ENCODE data around the gene RANBP9. TPM values are rescaled to one million over a fixed set of nuclear protein-coding genes. Genes with fewer than 3 reads are reported as not detected.

RANBP9 gene
- polyA plus RNA-seq, 1 experiment: 14.4 TPM

DNA sequence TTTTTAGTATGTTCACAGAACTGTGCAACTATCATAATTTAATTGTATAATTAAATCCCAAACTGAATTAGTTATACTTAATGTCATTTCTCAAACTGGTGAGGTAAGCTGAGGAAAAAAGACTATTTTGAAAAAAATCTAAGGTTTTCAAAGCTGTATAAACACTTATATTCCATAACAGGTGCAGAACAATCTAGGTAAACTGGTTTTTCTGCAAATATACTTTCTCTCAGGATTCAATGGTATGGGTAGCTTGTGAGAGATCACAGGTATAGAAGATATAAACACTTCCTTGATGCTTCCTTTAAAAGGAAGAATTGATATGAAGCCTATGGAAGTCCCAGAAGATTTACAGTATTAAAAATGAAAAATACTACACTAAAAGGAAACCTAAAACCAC, 62.8 kb downstream of the RANBP9 start:
- no peaks in the 10 kb centered on the region for H3K27me3 ChIP-seq (ENCODE audit: control insufficient read depth, insufficient read depth, low read length)
- no peak for DNase-seq (ENCODE audit: low read depth)
- H3K4me3 ChIP-seq (ENCODE audit: low read depth, low read length): no peak overlapping the region
- TF ChIP-seq, protein P1, sequence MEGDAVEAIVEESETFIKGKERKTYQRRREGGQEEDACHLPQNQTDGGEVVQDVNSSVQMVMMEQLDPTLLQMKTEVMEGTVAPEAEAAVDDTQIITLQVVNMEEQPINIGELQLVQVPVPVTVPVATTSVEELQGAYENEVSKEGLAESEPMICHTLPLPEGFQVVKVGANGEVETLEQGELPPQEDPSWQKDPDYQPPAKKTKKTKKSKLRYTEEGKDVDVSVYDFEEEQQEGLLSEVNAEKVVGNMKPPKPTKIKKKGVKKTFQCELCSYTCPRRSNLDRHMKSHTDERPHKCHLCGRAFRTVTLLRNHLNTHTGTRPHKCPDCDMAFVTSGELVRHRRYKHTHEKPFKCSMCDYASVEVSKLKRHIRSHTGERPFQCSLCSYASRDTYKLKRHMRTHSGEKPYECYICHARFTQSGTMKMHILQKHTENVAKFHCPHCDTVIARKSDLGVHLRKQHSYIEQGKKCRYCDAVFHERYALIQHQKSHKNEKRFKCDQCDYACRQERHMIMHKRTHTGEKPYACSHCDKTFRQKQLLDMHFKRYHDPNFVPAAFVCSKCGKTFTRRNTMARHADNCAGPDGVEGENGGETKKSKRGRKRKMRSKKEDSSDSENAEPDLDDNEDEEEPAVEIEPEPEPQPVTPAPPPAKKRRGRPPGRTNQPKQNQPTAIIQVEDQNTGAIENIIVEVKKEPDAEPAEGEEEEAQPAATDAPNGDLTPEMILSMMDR (IDR thresholded peaks at IDR 0.05; ENCODE audit: insufficient read depth, low read depth, low read length): no peak
- H3K36me3 ChIP-seq (ENCODE audit: control insufficient read depth, insufficient read depth, low read length): no peaks in the 10 kb centered on the region
- ChIA-PET CTCF (no interaction called here), POLR2A (no interaction called here)

DNA sequence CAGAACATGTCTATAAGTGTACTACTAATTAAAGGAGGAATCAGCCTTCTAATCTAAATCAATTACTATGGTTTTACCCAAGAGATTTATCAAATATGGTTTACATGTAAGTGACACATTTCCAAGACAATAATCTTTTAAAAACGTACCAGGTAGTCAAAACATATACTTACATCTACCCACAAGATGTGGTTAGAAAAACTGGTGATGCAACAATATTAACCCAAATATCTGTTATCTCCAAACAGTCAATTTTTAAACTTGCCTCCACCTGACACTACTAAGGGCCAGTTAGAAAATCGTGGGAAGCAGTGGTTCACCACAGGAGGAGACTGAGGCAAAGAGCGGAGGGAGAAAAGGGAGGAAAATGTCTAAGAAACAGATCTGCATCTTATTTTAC, 68.5 kb downstream of the RANBP9 start:
- no peaks in the 10 kb centered on the region for H3K27me3 ChIP-seq (ENCODE audit: control insufficient read depth, insufficient read depth, low read length)
- TF ChIP-seq, protein P1 (IDR thresholded peaks at IDR 0.05; ENCODE audit: insufficient read depth, low read depth, low read length): no peak
- ChIA-PET CTCF (interaction anchor here (1.3 kb wide), 1 partner anchor 18 kb away, joined by 3 read pairs; no protein-coding TSS in a partner anchor), POLR2A (no interaction called here)
- no peak for DNase-seq (ENCODE audit: low read depth)
- H3K4me3 ChIP-seq (ENCODE audit: low read depth, low read length): no peak overlapping the region
- H3K36me3 ChIP-seq (ENCODE audit: control insufficient read depth, insufficient read depth, low read length): no peaks in the 10 kb centered on the region; the same call in 1 of the 2 replicates

DNA sequence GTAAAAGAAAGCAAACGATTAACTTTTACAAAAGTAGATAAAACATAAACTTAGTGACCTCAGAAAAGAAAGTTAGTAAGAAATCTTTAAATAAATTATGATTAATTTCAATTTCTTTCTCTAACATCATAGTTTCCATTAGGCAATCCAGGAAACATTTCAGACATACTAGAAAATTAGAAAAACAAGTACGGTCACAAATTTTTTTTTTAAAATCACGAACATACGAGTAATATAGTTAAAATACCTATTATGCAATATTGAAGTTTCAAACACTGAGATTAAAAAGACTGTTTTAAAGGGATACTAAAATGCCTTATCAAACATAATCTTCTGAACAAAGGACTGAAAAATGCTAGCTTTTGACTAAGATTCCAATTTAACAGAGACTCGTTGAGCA, 70.3 kb downstream of the RANBP9 start:
- Histone ChIP-seq H3K27me3 (ENCODE audit: control insufficient read depth, insufficient read depth, low read length) (no peaks in the 10 kb centered on the region), H3K4me3 (ENCODE audit: low read depth, low read length) (no peak overlapping the region), H3K36me3 (ENCODE audit: control insufficient read depth, insufficient read depth, low read length) (peaks cover 2% of the 10 kb centered on the region)
- TF ChIP-seq, protein P1 (IDR thresholded peaks at IDR 0.05; ENCODE audit: insufficient read depth, low read depth, low read length): no peak
- ChIA-PET POLR2A (no interaction called here), CTCF (no interaction called here)
- no peak for DNase-seq (ENCODE audit: low read depth)

DNA sequence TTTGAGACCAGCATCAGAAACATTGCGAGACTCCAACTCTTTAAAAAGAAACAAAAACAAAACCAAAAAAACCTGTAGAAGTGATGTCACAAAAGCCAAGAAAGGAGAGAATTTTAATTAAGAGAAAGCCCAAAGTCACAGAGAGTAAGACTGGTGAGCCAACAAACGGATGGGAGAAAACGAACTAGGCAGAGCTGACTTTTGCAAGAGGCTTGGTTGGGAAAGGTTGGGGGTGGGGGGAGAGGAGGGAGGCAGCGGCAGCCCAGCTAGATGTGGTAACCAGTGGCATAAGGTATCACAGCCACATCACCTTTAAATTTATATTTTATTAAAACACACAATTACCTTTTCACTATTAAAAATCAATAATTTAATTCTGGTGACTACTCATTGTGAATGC, 73.0 kb downstream of the RANBP9 start:
- H3K4me3 ChIP-seq (ENCODE audit: low read depth, low read length): no peak overlapping the region
- TF ChIP-seq, protein P1 (IDR thresholded peaks at IDR 0.05; ENCODE audit: insufficient read depth, low read depth, low read length): no peak
- ChIA-PET POLR2A (no interaction called here), CTCF (interaction anchor here (1.4 kb wide), 1 partner anchor 14 kb away, joined by 4 read pairs; no protein-coding TSS in a partner anchor)
- H3K36me3 ChIP-seq (ENCODE audit: control insufficient read depth, insufficient read depth, low read length): peaks cover 2% of the 10 kb centered on the region
- H3K27me3 ChIP-seq (ENCODE audit: control insufficient read depth, insufficient read depth, low read length): no peaks in the 10 kb centered on the region
- DNase-seq (ENCODE audit: low read depth): no peak

DNA sequence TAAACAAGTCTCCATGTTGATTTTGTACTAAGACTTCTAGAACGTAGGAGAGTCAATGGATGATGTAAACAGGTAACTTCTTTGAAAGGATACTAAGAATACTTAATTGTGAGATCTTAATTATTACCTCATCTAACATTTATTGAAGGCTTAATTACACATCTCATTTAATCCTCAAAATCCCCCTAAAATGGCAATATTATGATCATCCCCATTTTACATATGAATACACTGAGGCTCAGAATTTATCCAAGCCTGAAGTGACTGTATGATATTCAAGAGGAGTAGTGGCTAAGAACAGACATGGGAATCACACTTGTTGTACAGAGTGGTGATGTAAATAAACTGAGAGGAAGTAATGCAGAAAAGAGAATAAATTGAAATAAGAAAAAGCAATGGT, 73.6 kb downstream of the RANBP9 start:
- ChIA-PET POLR2A (no interaction called here), CTCF (no interaction called here)
- Histone ChIP-seq H3K4me3 (ENCODE audit: low read depth, low read length) (no peak overlapping the region), H3K27me3 (ENCODE audit: control insufficient read depth, insufficient read depth, low read length) (no peaks in the 10 kb centered on the region), H3K36me3 (ENCODE audit: control insufficient read depth, insufficient read depth, low read length) (peaks cover 2% of the 10 kb centered on the region)
- no peak for DNase-seq (ENCODE audit: low read depth)
- TF ChIP-seq, protein P1 (IDR thresholded peaks at IDR 0.05; ENCODE audit: insufficient read depth, low read depth, low read length): no peak
